Endothelial cell (in vitro differentiated cells): ENCODE measurements around the gene GALNT12. TPM values are rescaled to one million over a fixed set of nuclear protein-coding genes. Genes with fewer than 3 reads are reported as not detected.

Experiments
- DNase-seq: peaks from one replicate; pipeline ENCODE4 v3.0.0; 2021; ENCODE audit warnings: low spot score
- H3K27ac Mint-ChIP-seq: one replicate; pipeline ENCODE4 v1.8.0; 2021; ENCODE audit warnings: mixed read lengths, inconsistent platforms; ENCODE audit not compliant: unreplicated experiment
- H3K27me3 Mint-ChIP-seq: one replicate; pipeline ENCODE4 v1.8.0; 2021; ENCODE audit warnings: mild to moderate bottlenecking, moderate library complexity, mixed read lengths, inconsistent platforms; ENCODE audit not compliant: unreplicated experiment
- H3K36me3 Mint-ChIP-seq: one replicate; pipeline ENCODE4 v1.8.0; 2021; ENCODE audit warnings: mild to moderate bottlenecking, low read depth, mixed read lengths, inconsistent platforms; ENCODE audit not compliant: unreplicated experiment
- H3K4me1 Mint-ChIP-seq: one replicate; pipeline ENCODE4 v1.8.0; 2021; ENCODE audit warnings: mild to moderate bottlenecking, mixed read lengths, inconsistent platforms; ENCODE audit not compliant: unreplicated experiment
- H3K4me3 Mint-ChIP-seq: one replicate; pipeline ENCODE4 v1.8.0; 2021; ENCODE audit warnings: mild to moderate bottlenecking, mixed read lengths, inconsistent platforms; ENCODE audit not compliant: unreplicated experiment
- H3K9me3 Mint-ChIP-seq: one replicate; pipeline ENCODE4 v1.8.0; 2021; ENCODE audit warnings: mixed read lengths, inconsistent platforms; ENCODE audit not compliant: unreplicated experiment
- total RNA-seq: library from RNA; stranded (reverse); fragmentation: NEBNext Ultra II Directional; extraction: Animal tissue kit (Norgen Biotek cat#: 25700); gene quantifications from one replicate; pipeline ENCODE4 v1.2.1, GENCODE V29; 2021; ENCODE audit not compliant: unreplicated experiment
- TF ChIP-seq, protein P1 (sequence below): fragments of 200-600 bp; sonication (generic); IDR thresholded peaks from one replicate; pipeline ENCODE4 v1.5.0; 2021; ENCODE audit warnings: antibody characterized with exemption; ENCODE audit not compliant: unreplicated experiment

GALNT12 gene
- total RNA-seq, 1 donor from 2014 or later = 1.7 TPM

- DNase-seq = no peak
- Mint-ChIP-seq H3K27me3 (no peaks in the 10 kb centered on the region), H3K4me1 (no peaks in the 10 kb centered on the region), H3K36me3 (no peaks in the 10 kb centered on the region), H3K4me3 (no peak overlapping the region), H3K27ac (no peak overlapping the region), H3K9me3 (no peaks in the 10 kb centered on the region)
- TF ChIP-seq, protein P1, sequence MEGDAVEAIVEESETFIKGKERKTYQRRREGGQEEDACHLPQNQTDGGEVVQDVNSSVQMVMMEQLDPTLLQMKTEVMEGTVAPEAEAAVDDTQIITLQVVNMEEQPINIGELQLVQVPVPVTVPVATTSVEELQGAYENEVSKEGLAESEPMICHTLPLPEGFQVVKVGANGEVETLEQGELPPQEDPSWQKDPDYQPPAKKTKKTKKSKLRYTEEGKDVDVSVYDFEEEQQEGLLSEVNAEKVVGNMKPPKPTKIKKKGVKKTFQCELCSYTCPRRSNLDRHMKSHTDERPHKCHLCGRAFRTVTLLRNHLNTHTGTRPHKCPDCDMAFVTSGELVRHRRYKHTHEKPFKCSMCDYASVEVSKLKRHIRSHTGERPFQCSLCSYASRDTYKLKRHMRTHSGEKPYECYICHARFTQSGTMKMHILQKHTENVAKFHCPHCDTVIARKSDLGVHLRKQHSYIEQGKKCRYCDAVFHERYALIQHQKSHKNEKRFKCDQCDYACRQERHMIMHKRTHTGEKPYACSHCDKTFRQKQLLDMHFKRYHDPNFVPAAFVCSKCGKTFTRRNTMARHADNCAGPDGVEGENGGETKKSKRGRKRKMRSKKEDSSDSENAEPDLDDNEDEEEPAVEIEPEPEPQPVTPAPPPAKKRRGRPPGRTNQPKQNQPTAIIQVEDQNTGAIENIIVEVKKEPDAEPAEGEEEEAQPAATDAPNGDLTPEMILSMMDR = no peak
Observed at GRCh38 chr9:98842510-98842909, 35.0 kb downstream of the GALNT12 start.

- Mint-ChIP-seq H3K27ac (no peak overlapping the region), H3K4me1 (peaks cover 8% of the 10 kb centered on the region), H3K4me3 (no peak overlapping the region), H3K9me3 (no peaks in the 10 kb centered on the region), H3K27me3 (no peaks in the 10 kb centered on the region), H3K36me3 (no peaks in the 10 kb centered on the region)
- TF ChIP-seq, protein P1 = no peak
- DNase-seq = no peak
Observed at GRCh38 chr9:98846081-98846480, 38.6 kb downstream of the GALNT12 start.

GRCh38 chr9:98846879-98847278 lies 39.4 kb downstream of the GALNT12 start:
- TF ChIP-seq, protein P1 = no peak
- H3K27ac Mint-ChIP-seq = no peak overlapping the region
- DNase-seq = no peak
- H3K9me3 Mint-ChIP-seq = no peaks in the 10 kb centered on the region
- H3K27me3 Mint-ChIP-seq = no peaks in the 10 kb centered on the region
- peaks cover 8% of the 10 kb centered on the region for H3K4me1 Mint-ChIP-seq
- no peak overlapping the region for H3K4me3 Mint-ChIP-seq
- no peaks in the 10 kb centered on the region for H3K36me3 Mint-ChIP-seq

GRCh38 chr9:98848450-98849149 lies 41.1 kb downstream of the GALNT12 start:
- H3K36me3 Mint-ChIP-seq = no peaks in the 10 kb centered on the region
- peak; percentile 89 for DNase-seq
- peaks cover 8% of the 10 kb centered on the region for H3K4me1 Mint-ChIP-seq
- TF ChIP-seq, protein P1 = peak; percentile 82
- no peak overlapping the region for H3K27ac Mint-ChIP-seq
- no peaks in the 10 kb centered on the region for H3K9me3 Mint-ChIP-seq
- no peak overlapping the region for H3K4me3 Mint-ChIP-seq
- no peaks in the 10 kb centered on the region for H3K27me3 Mint-ChIP-seq

GRCh38 chr9:98849563-98849962 lies 42.1 kb downstream of the GALNT12 start:
- TF ChIP-seq, protein P1 = no peak

More at GRCh38 chr9:98849563-98849962, 42.1 kb downstream of the GALNT12 start:
- Mint-ChIP-seq H3K36me3 (no peaks in the 10 kb centered on the region), H3K27ac (no peak overlapping the region), H3K4me3 (no peak overlapping the region), H3K4me1 (peaks cover 8% of the 10 kb centered on the region), H3K27me3 (no peaks in the 10 kb centered on the region), H3K9me3 (no peaks in the 10 kb centered on the region)
- no peak for DNase-seq
